NB4 (cell line): ENCODE results near the gene PPP1CB.

Source experiments
- DNase-seq: peaks from one replicate; pipeline ENCODE4 v3.0.0; 2010; ENCODE audit warnings: low read depth
- H3K4me3 ChIP-seq: one replicate; pipeline ENCODE4 v1.5.1; 2011; ENCODE audit warnings: mild to moderate bottlenecking, low read depth, low read length, moderate library complexity
- CTCF ChIP-seq: IDR thresholded peaks from one replicate; pipeline ENCODE4 v1.5.1; 2012; ENCODE audit warnings: low read depth, low read length
- MAX ChIP-seq: IDR thresholded peaks from 2 replicates; pipeline ENCODE4 v1.6.1; 2011; ENCODE audit warnings: low read depth, low read length
- MYC ChIP-seq: IDR thresholded peaks from 2 replicates; pipeline ENCODE4 v1.6.1; 2011; ENCODE audit warnings: low read depth, low read length
- POLR2A ChIP-seq: IDR thresholded peaks from 2 replicates; pipeline ENCODE4 v1.6.1; 2011; ENCODE audit warnings: mild to moderate bottlenecking; ENCODE audit not compliant: insufficient read length; ENCODE audit errors: extremely low read depth

The PPP1CB gene

GRCh38 chr2:28707592-28707991 lies 44.0 kb upstream of the PPP1CB start:
- no peak for TF ChIP-seq MAX
- TF ChIP-seq MYC, result no peak
- no peak for TF ChIP-seq POLR2A
- TF ChIP-seq CTCF, result no peak
- no peak overlapping the region for H3K4me3 ChIP-seq
- no peak for DNase-seq

- no peak for TF ChIP-seq MYC
- TF ChIP-seq CTCF, result no peak
- TF ChIP-seq POLR2A, result no peak
- no peak for TF ChIP-seq MAX
- no peak for DNase-seq
Measured at GRCh38 chr2:28709101-28709500, 42.5 kb upstream of the PPP1CB start.

DNA sequence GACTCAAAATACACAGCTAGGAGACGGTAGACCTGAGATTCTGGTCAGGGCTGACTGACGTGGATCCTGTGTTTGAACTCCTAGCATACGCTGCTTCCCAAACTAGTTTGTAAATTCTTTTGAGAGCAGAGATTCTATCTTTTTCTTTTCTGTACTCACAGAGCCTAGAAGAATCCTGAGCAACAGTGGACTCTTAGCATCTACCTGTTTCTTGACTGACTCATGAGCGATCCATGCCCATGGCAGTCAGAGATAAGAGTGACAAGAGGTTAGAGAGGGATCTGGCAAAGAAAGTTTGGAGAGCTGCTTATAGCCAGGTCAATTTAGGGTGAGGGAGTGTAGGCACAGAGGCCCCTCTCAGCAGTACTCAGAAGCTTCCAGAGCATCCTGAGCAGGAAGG lies 41.1 kb upstream of the PPP1CB start:
- DNase-seq, result no peak
- TF ChIP-seq POLR2A (no peak), MYC (no peak), CTCF (no peak), MAX (no peak)
- H3K4me3 ChIP-seq, result no peak overlapping the region

More at GRCh38 chr2:28709101-28709500, 42.5 kb upstream of the PPP1CB start:
- no peak overlapping the region for H3K4me3 ChIP-seq

GRCh38 chr2:28713577-28714298 lies 37.9 kb upstream of the PPP1CB start:
- TF ChIP-seq MYC, result no peak
- no peak for TF ChIP-seq POLR2A
- TF ChIP-seq CTCF, result no peak
- TF ChIP-seq MAX, result no peak
- DNase-seq, result peak; percentile 60
- no peak overlapping the region for H3K4me3 ChIP-seq

DNA sequence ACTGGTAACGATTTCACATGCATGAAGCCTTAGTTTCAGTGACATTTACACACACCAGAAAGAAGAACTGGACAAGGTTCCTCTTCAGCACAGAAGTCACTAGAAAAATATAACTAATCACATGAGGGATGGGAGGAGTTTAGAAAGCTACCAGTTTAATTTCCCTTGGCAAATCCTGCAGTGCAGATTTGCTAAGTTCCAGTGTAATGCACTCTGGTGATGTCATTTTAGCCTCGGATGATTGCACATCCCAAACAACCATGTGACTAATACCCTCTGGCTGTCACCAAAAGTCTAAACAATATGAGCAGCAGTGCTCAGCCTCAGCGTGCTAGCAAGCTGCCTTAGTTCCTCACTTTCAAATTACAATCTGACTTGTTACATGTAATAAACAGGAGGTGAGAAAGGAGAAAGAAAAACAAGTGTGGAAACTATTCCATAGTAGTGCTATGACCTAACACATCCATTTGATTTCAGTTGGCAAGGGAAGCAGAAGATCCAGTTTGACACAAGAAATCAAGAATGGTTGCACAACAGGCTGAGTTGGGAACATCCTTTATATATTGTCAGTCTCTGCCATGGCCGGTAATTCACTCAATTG lies 35.3 kb upstream of the PPP1CB start:
- peak overlapping the region; percentile 13 for H3K4me3 ChIP-seq
- peak; percentile 93 for DNase-seq
- TF ChIP-seq MAX (peak; percentile 83), POLR2A (no peak), MYC (peak; percentile 70; the same call in 1 of the 2 replicates), CTCF (no peak)
